SK-N-SH treated with all-trans-retinoic acid at 6 μM for 48 hours (cell line): ENCODE data around the gene RCBTB1.

Experiments
- ATAC-seq: fragments of 200-7000 bp; cut with Tn5 transposase; 3 replicates; pipeline ENCODE4 v1.9.1; 2020; ENCODE audit warnings: mild to moderate bottlenecking, moderate library complexity
- ARNTL ChIP-seq: fragments of 450-650 bp; formaldehyde crosslinking; IDR thresholded peaks from 2 replicates; pipeline ENCODE4 v1.5.0; 2020; ENCODE audit warnings: low read depth, mild to moderate bottlenecking, moderate library complexity, borderline replicate concordance
- BACH2 ChIP-seq: fragments of 250-450 bp; sonication (Bioruptor Pico); IDR thresholded peaks from 2 replicates; pipeline ENCODE4 v1.9.0; 2021; ENCODE audit warnings: mild to moderate bottlenecking, borderline replicate concordance
- CREB5 ChIP-seq: fragments of 250-450 bp; sonication (Bioruptor Pico); IDR thresholded peaks from 2 replicates; pipeline ENCODE4 v1.5.1; 2020; ENCODE audit warnings: low read depth, mild to moderate bottlenecking, moderate library complexity
- CSDC2 ChIP-seq: fragments of 250-450 bp; sonication (Bioruptor Pico); IDR thresholded peaks from 2 replicates; pipeline ENCODE4 v1.5.0; 2020; ENCODE audit warnings: mild to moderate bottlenecking, moderate library complexity
- ESRRG ChIP-seq: fragments of 250-450 bp; sonication (Bioruptor Pico); IDR thresholded peaks from 2 replicates; pipeline ENCODE4 v1.6.1; 2021; ENCODE audit warnings: mild to moderate bottlenecking
- GLIS3 ChIP-seq: fragments of 250-450 bp; sonication (Bioruptor Pico); IDR thresholded peaks from 2 replicates; pipeline ENCODE4 v1.5.0; 2020; ENCODE audit warnings: mild to moderate bottlenecking, moderate library complexity
- ISL1 ChIP-seq: fragments of 250-450 bp; sonication (Bioruptor Pico); IDR thresholded peaks from 2 replicates; pipeline ENCODE4 v2.1.2; 2022; ENCODE audit warnings: mild to moderate bottlenecking, moderate library complexity
- OSR1 ChIP-seq: fragments of 250-450 bp; sonication (Bioruptor Pico); IDR thresholded peaks from 2 replicates; pipeline ENCODE4 v1.8.0; 2022; ENCODE audit warnings: moderate library complexity, mild to moderate bottlenecking, inconsistent platforms
- PATZ1 ChIP-seq: fragments of 250-450 bp; sonication (Bioruptor Pico); IDR thresholded peaks from 2 replicates; pipeline ENCODE4 v1.8.0; 2020; ENCODE audit warnings: mild to moderate bottlenecking, moderate library complexity, borderline replicate concordance
- POU6F1 ChIP-seq: fragments of 250-450 bp; sonication (Bioruptor Pico); IDR thresholded peaks from 2 replicates; pipeline ENCODE4 v1.8.0; 2021; ENCODE audit warnings: low read depth, mild to moderate bottlenecking, moderate library complexity, borderline replicate concordance
- PPARA ChIP-seq: fragments of 250-450 bp; sonication (Bioruptor Pico); IDR thresholded peaks from 2 replicates; pipeline ENCODE4 v1.5.0; 2020; ENCODE audit warnings: mild to moderate bottlenecking, borderline replicate concordance
- RARB ChIP-seq: fragments of 250-450 bp; sonication (Bioruptor Pico); IDR thresholded peaks from 2 replicates; pipeline ENCODE4 v1.8.0; 2021; ENCODE audit warnings: mild to moderate bottlenecking, moderate library complexity
- SNAI2 ChIP-seq: fragments of 250-450 bp; sonication (Bioruptor Pico); IDR thresholded peaks from 2 replicates; pipeline ENCODE4 v1.5.0; 2020; ENCODE audit warnings: mild to moderate bottlenecking, moderate library complexity
- TCF4 ChIP-seq: fragments of 250-450 bp; sonication (Bioruptor Pico); IDR thresholded peaks from 2 replicates; pipeline ENCODE4 v1.8.0; 2021; ENCODE audit warnings: mild to moderate bottlenecking, moderate library complexity, borderline replicate concordance
- TOX ChIP-seq: fragments of 250-450 bp; sonication (Bioruptor Pico); IDR thresholded peaks from 2 replicates; pipeline ENCODE4 v1.8.0; 2021; ENCODE audit warnings: mild to moderate bottlenecking, moderate library complexity, borderline replicate concordance
- TSHZ2 ChIP-seq: fragments of 250-450 bp; sonication (Bioruptor Pico); IDR thresholded peaks from 2 replicates; pipeline ENCODE4 v1.5.0; 2020; ENCODE audit warnings: mild to moderate bottlenecking, moderate library complexity
- ZC3H10 ChIP-seq: fragments of 250-450 bp; sonication (Bioruptor Pico); IDR thresholded peaks from 2 replicates; pipeline ENCODE4 v1.5.1; 2021; ENCODE audit warnings: mild to moderate bottlenecking, moderate library complexity
- ZFP3 ChIP-seq: fragments of 250-450 bp; sonication (Bioruptor Pico); IDR thresholded peaks from 2 replicates; pipeline ENCODE4 v1.5.0; 2020; ENCODE audit warnings: mild to moderate bottlenecking, moderate library complexity
- ZFP30 ChIP-seq: fragments of 450-650 bp; formaldehyde crosslinking; IDR thresholded peaks from 2 replicates; pipeline ENCODE4 v1.5.0; 2022; ENCODE audit warnings: mild to moderate bottlenecking, moderate library complexity
- ZNF565 ChIP-seq: fragments of 450-650 bp; formaldehyde crosslinking; conservative IDR thresholded peaks from 2 replicates; pipeline ENCODE4 v1.5.0; 2020; ENCODE audit warnings: low read depth, mild to moderate bottlenecking, moderate library complexity
- ZNF70 ChIP-seq: fragments of 450-650 bp; formaldehyde crosslinking; IDR thresholded peaks from 2 replicates; pipeline ENCODE4 v1.5.0; 2020; ENCODE audit warnings: mild to moderate bottlenecking, moderate library complexity
- ZNF8 ChIP-seq: fragments of 450-650 bp; formaldehyde crosslinking; IDR thresholded peaks from 2 replicates; pipeline ENCODE4 v1.5.0; 2020; ENCODE audit warnings: mild to moderate bottlenecking, moderate library complexity

Gene RCBTB1

GRCh38 chr13:49587311-49587847, 2.0 kb upstream of the RCBTB1 start:
- no peak for ATAC-seq
- TF ChIP-seq ZNF565 (CRISPR knock-in tag) (no peak), ARNTL (no peak), TSHZ2 (no peak), ZNF70 (CRISPR knock-in tag) (no peak), CSDC2 (CRISPR knock-in tag) (no peak), ESRRG (CRISPR knock-in tag) (no peak), SNAI2 (no peak)

GRCh38 chr13:49586717-49587116, 1.4 kb upstream of the RCBTB1 start:
- TF ChIP-seq ZNF70 (CRISPR knock-in tag) (no peak), ZC3H10 (CRISPR knock-in tag) (no peak), ZNF565 (CRISPR knock-in tag) (no peak), GLIS3 (no peak), PATZ1 (CRISPR knock-in tag) (no peak), SNAI2 (no peak), TSHZ2 (no peak), ZFP3 (no peak), RARB (no peak), CSDC2 (CRISPR knock-in tag) (no peak), BACH2 (CRISPR knock-in tag) (no peak), ZFP30 (CRISPR knock-in tag) (no peak)

GRCh38 chr13:49584771-49585182, 581 bp downstream of the RCBTB1 start:
- peak; percentile 44 for ATAC-seq
- TF ChIP-seq ZFP30 (CRISPR knock-in tag) (no peak), OSR1 (CRISPR knock-in tag) (no peak), ZNF70 (CRISPR knock-in tag) (no peak), TCF4 (CRISPR knock-in tag) (no peak), SNAI2 (no peak), ISL1 (CRISPR knock-in tag) (no peak), ZNF8 (no peak), TSHZ2 (no peak), CSDC2 (CRISPR knock-in tag) (no peak), TOX (CRISPR knock-in tag) (no peak), PPARA (CRISPR knock-in tag) (no peak), ZFP3 (no peak), GLIS3 (no peak), ESRRG (CRISPR knock-in tag) (no peak), ZNF565 (CRISPR knock-in tag) (no peak), BACH2 (CRISPR knock-in tag) (no peak), ZC3H10 (CRISPR knock-in tag) (no peak), CREB5 (CRISPR knock-in tag) (no peak), POU6F1 (CRISPR knock-in tag) (no peak)

More at GRCh38 chr13:49586717-49587116, 1.4 kb upstream of the RCBTB1 start:
- ATAC-seq, result no peak
